ENCODE measurements around the gene CRISP1. TPM values are rescaled to one million over a fixed set of nuclear protein-coding genes. Genes with fewer than 3 reads are reported as not detected.

The CRISP1 gene
- total and polyA plus RNA-seq, 2 donors (not counting 3 experiments of a cell fraction or from before 2014, with no cell fraction given) = not detected

DNA sequence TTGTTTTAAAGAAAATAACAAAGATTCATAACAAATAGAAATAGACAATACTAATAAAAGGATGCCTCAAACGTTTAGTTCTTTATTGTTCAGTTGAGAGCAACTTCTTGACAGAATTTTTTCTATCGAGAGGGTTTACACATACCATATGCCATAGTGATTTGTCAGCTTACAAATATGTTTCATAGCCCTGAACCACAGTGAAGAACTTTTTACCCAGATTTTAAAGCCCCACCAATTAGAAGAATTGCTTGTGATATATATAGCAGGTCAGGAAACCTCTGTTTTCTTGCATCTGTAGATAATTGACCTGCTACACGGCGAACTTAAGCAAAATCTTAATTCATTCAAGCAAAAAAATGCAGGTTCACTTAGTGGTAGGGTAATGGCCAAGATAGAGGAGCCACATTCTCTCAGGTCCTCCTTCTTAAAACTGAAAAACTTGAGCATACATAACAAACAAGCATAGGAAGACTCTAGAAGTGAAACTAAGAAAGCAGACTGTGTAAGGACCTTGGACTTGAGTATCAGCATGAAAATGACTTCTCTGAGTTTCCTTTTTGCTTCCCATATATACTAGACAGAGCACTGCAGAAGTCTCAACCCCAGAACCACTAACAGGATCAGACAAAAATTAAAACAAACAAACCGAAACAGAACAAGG lies 39.5 kb downstream of the CRISP1 start:
- dilution Hi-C loops (cut with MboI; ENCODE audit: extremely low pct_ligation_motif_present, low sequenced_read_pairs) (no loop called here), intact Hi-C loops (cut with micrococcal nuclease) (no loop called here)
- BruUV-seq (replicated peaks) = no TSS peak
- Histone ChIP-seq H3K27me3 (ENCODE audit: control insufficient read depth in 2 of 2, insufficient read depth in 2 of 2, low read length in 2 of 2) (no peaks in the 10 kb centered on the region), H4K20me1 (replicated peaks; ENCODE audit: control insufficient read depth, extremely low read depth, insufficient read depth, low read length) (no peaks in the 10 kb centered on the region), H3K79me2 (ENCODE audit: control insufficient read depth, insufficient read depth, low read length) (no peaks in the 10 kb centered on the region), H3K4me2 (ENCODE audit: insufficient read depth, low read length) (no peak overlapping the region), H3K9me1 (replicated peaks; ENCODE audit: control insufficient read depth, extremely low read depth, insufficient read depth, low read length) (no peaks in the 10 kb centered on the region), H3K4me3 (replicated peaks in 1 of 3; ENCODE audit: insufficient read depth in 1 of 3, low read depth in 1 of 3, low read length in 3 of 3) (no peak overlapping the region), H2AFZ (ENCODE audit: low read depth, low read length) (no peak overlapping the region), H3K9ac (replicated peaks; ENCODE audit: extremely low read depth, insufficient read depth, low read length) (no peak overlapping the region), H3K27ac (ENCODE audit: insufficient read depth, low read depth, low read length) (no peak overlapping the region), H3K9me3 (replicated peaks; ENCODE audit: control insufficient read depth, insufficient read depth, low read length) (no peaks in the 10 kb centered on the region), H3K36me3 (ENCODE audit: control insufficient read depth in 2 of 2, extremely low read depth in 1 of 2, insufficient read depth in 2 of 2, low read length in 2 of 2) (no peaks in the 10 kb centered on the region), H3K4me1 (ENCODE audit: control insufficient read depth, extremely low read depth, insufficient read depth, low read length) (no peaks in the 10 kb centered on the region)
- ChIA-PET POLR2A (no interaction called here), CTCF (no interaction called here)
- DNase-seq (ENCODE audit: low read depth, low spot score) = no peak
- no peak for FAIRE-seq
- no peak for TF ChIP-seq POLR2AphosphoS5 (IDR thresholded peaks at IDR 0.05; ENCODE audit: insufficient read depth, low read depth, low read length)
- no peak for TF ChIP-seq JUN (IDR thresholded peaks at IDR 0.05; ENCODE audit: borderline replicate concordance, insufficient read depth, insufficient read length, low read depth)
- TF ChIP-seq, protein P1, sequence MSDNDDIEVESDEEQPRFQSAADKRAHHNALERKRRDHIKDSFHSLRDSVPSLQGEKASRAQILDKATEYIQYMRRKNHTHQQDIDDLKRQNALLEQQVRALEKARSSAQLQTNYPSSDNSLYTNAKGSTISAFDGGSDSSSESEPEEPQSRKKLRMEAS (IDR thresholded peaks at IDR 0.05; ENCODE audit: insufficient read depth, insufficient read length) = no peak
- TF ChIP-seq MYC (IDR thresholded peaks at IDR 0.05; ENCODE audit: low read depth, low read length) = no peak
- no peak for TF ChIP-seq EZH2 (IDR thresholded peaks at IDR 0.05; ENCODE audit: borderline replicate concordance, low read depth, low read length, severe bottlenecking)
- no peak for TF ChIP-seq POLR2A (IDR thresholded peaks at IDR 0.05; ENCODE audit: low read depth, low read length)
- TF ChIP-seq FOS (IDR thresholded peaks at IDR 0.05; ENCODE audit: borderline replicate concordance, insufficient read depth, low read length) = no peak

DNA sequence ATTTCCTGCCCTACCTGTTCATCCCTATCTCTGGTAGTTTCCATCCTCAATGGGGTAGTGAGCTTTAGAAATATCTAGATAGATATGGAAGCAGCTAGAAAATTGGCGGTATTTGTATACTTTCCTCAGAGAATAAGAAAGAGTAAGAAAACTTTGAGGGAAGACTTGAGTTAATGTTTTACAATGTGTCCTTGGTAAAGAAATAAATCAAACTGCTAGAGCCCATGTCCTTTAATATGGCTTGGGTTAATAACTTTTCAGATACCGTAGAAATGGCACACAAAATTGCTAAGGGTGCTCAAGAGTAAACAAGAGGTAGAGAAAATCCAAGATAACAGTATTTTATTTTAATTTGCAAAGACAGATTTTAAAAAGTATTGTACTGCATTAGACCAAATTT lies 51.2 kb downstream of the CRISP1 start:
- H3K4me3 ChIP-seq (replicated peaks in 1 of 3; ENCODE audit: insufficient read depth in 1 of 3, low read depth in 1 of 3, low read length in 3 of 3) = no peak overlapping the region
- dilution Hi-C loops (cut with MboI; ENCODE audit: extremely low pct_ligation_motif_present, low sequenced_read_pairs) (no loop called here), intact Hi-C loops (cut with micrococcal nuclease) (no loop called here)
- no peak overlapping the region for H3K4me2 ChIP-seq (ENCODE audit: insufficient read depth, low read length)
- TF ChIP-seq POLR2AphosphoS5 (IDR thresholded peaks at IDR 0.05; ENCODE audit: insufficient read depth, low read depth, low read length) = no peak
- TF ChIP-seq GATA2 (IDR thresholded peaks at IDR 0.05; ENCODE audit: insufficient read depth, insufficient read length, low read depth, low read length) = no peak
- TF ChIP-seq JUN (IDR thresholded peaks at IDR 0.05; ENCODE audit: borderline replicate concordance, insufficient read depth, insufficient read length, low read depth) = no peak
- TF ChIP-seq FOS (IDR thresholded peaks at IDR 0.05; ENCODE audit: borderline replicate concordance, insufficient read depth, low read length) = no peak
- TF ChIP-seq MYC (IDR thresholded peaks at IDR 0.05; ENCODE audit: low read depth, low read length) = no peak
- TF ChIP-seq EZH2 (IDR thresholded peaks at IDR 0.05; ENCODE audit: borderline replicate concordance, low read depth, low read length, severe bottlenecking) = no peak
- TF ChIP-seq, protein P1 (IDR thresholded peaks at IDR 0.05; ENCODE audit: insufficient read depth, insufficient read length) = no peak
- TF ChIP-seq, protein P2, sequence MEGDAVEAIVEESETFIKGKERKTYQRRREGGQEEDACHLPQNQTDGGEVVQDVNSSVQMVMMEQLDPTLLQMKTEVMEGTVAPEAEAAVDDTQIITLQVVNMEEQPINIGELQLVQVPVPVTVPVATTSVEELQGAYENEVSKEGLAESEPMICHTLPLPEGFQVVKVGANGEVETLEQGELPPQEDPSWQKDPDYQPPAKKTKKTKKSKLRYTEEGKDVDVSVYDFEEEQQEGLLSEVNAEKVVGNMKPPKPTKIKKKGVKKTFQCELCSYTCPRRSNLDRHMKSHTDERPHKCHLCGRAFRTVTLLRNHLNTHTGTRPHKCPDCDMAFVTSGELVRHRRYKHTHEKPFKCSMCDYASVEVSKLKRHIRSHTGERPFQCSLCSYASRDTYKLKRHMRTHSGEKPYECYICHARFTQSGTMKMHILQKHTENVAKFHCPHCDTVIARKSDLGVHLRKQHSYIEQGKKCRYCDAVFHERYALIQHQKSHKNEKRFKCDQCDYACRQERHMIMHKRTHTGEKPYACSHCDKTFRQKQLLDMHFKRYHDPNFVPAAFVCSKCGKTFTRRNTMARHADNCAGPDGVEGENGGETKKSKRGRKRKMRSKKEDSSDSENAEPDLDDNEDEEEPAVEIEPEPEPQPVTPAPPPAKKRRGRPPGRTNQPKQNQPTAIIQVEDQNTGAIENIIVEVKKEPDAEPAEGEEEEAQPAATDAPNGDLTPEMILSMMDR (IDR thresholded peaks at IDR 0.05; ENCODE audit: extremely low read depth in 1 of 2, insufficient read depth in 1 of 2, low read depth in 1 of 2, low read length in 2 of 2) = no peak
- no peak for TF ChIP-seq POLR2A (IDR thresholded peaks at IDR 0.05; ENCODE audit: low read depth, low read length)
- FAIRE-seq (no peak), DNase-seq (ENCODE audit: low read depth, low spot score) (no peak)
- no peaks in the 10 kb centered on the region for H3K79me2 ChIP-seq (ENCODE audit: control insufficient read depth, insufficient read depth, low read length)
- POLR2A ChIA-PET = no interaction called here
- no peak overlapping the region for H2AFZ ChIP-seq (ENCODE audit: low read depth, low read length)
- H3K4me1 ChIP-seq (ENCODE audit: control insufficient read depth, extremely low read depth, insufficient read depth, low read length) = no peaks in the 10 kb centered on the region
- no peaks in the 10 kb centered on the region for H3K27me3 ChIP-seq (ENCODE audit: control insufficient read depth in 2 of 2, insufficient read depth in 2 of 2, low read length in 2 of 2)
- no TSS peak for BruUV-seq (replicated peaks)
- H3K36me3 ChIP-seq (ENCODE audit: control insufficient read depth in 2 of 2, extremely low read depth in 1 of 2, insufficient read depth in 2 of 2, low read length in 2 of 2) = no peaks in the 10 kb centered on the region
- H3K9me3 ChIP-seq (replicated peaks; ENCODE audit: control insufficient read depth, insufficient read depth, low read length) = no peaks in the 10 kb centered on the region
- H3K9ac ChIP-seq (replicated peaks; ENCODE audit: extremely low read depth, insufficient read depth, low read length) = no peak overlapping the region
- CTCF ChIA-PET = no interaction called here
- no peak overlapping the region for H3K27ac ChIP-seq (ENCODE audit: insufficient read depth, low read depth, low read length)
- no peaks in the 10 kb centered on the region for H3K9me1 ChIP-seq (replicated peaks; ENCODE audit: control insufficient read depth, extremely low read depth, insufficient read depth, low read length)
- no peaks in the 10 kb centered on the region for H4K20me1 ChIP-seq (replicated peaks; ENCODE audit: control insufficient read depth, extremely low read depth, insufficient read depth, low read length)

Data from endothelial cell of umbilical vein (primary cell).